Measurements from ENCODE around the gene WRAP53.

WRAP53 gene

DNA sequence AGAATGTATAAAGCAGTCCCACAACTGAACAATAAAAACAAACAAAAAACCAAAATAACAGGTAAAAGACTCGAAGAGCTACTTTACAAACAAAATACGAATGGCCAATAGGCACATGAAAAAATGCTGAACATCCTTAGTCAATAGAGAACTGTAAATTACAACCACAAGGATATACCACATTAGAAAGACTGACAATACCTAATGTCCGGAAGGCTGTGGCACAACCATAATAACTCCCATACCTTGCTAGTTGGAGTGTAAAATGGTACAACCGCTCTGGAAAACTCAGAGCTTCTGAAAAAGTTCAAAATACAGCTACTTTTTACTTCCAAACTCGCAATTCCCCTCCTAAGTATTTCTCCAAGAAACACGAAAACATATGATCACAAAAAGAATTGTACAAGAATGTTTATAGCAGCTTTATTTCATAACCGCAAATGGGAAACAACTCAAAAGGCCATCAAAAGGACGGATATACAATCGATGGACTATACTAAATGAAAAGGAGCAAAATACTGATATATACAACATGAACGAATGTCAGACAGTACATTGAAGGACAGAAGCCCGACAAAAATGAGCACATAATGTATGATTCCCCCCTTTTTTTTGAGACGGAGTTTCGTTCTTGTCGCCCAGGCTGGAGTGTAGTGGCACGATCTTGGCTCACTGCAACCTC lies 3.3 kb upstream of the WRAP53 start:
- no peak for DNase-seq (ENCODE audit: low read depth)

DNA sequence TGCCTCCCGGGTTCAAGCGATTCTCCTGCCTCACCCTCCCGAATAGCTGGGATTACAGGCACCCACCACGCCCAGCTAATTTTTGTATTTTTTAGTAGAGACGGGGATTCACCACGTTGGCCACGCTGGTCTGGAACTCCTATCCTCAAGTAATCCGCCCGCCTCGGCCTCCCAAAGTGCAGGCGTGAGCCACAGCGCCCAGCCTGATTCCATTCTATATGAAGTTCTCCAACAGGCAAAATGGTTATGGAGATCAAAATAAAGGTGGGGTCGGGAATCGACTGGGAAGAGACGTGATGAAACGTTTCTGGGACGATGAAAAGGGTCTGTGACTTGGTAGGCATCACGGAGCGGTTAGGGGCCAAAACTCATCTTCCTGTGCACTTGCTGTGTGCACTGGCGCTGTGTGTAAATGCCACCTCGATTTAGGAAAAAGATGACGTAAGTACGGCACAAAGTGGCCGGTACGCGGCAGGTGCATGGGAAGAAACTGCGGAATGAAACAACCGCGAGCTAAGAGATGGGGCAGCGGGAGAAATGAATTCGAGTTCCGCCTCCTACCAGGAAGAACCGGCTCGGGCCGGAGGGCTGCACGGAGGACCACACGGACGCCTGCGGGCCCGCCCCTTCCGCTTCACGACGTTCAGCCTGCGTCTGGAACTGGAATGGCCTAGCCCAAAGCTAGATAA lies 2.6 kb upstream of the WRAP53 start:
- peak; percentile 64 for DNase-seq (ENCODE audit: low read depth)

DNA sequence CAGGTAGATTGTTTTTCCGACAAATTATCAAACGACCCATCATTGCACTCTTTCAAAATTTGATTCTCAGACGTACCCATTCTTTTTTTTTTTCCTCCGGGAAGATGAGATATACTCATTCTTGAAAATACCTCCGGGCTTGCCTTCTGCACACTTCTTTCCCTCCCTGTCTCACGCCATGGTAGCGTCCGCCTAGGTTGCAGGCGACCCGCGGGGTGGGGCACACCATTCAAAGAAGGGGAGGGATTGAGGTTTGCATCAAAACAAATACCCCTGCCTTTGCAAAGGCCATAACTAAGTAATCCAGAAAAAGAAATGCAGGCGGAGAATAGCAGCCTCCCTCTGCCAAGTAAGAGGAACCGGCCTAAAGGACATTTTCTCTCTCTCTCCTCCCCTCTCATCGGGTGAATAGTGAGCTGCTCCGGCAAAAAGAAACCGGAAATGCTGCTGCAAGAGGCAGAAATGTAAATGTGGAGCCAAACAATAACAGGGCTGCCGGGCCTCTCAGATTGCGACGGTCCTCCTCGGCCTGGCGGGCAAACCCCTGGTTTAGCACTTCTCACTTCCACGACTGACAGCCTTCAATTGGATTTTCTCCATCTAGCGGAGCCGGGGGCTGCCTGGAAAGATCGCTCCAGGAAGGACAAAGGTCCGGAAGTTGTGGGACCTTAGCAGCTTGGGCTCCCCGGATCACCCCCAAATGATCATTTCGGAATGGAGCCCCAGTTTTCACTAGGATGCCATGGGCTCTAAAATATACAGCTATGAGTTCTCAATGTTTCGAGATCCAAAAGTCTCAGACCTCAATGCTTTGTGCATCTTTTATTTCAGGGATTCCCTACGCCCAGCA lies 1.8 kb upstream of the WRAP53 start:
- DNase-seq (ENCODE audit: low read depth): peak; percentile 73

DNA sequence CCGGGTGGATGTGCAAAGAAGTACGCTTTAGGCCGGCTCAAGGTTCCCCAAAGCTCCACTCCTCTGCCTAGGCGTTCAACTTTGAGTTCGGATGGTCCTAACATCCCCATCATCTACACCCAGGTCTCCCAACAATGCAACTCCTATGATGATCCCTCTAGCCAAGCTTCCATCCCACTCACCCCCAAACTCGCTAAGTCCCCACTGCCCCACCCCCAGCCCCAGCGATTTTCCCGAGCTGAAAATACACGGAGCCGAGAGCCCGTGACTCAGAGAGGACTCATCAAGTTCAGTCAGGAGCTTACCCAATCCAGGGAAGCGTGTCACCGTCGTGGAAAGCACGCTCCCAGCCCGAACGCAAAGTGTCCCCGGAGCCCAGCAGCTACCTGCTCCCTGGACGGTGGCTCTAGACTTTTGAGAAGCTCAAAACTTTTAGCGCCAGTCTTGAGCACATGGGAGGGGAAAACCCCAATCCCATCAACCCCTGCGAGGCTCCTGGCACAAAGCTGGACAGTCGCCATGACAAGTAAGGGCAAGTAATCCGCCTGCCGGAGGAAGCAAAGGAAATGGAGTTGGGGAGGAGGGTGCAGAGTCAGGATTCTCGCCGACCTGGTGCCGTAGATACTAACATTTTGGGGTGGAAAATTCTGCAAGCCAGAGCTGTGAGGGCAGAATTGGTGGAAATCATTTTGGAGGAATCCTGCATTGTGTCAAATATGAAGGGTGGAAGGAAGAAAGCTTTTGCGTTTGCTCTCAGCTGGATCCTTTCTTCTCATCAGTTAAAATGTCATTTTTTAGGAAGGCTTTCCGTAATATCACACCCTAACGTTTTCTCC lies 987 bp upstream of the WRAP53 start, which contains the start of gene TP53:
Gene TP53 (minus strand): TSS at position 419 of the 836 bp plus-strand sequence. CDS start 10,896 bp downstream, outside the sequence.
- DNase-seq (ENCODE audit: low read depth): peak; percentile 66

DNA sequence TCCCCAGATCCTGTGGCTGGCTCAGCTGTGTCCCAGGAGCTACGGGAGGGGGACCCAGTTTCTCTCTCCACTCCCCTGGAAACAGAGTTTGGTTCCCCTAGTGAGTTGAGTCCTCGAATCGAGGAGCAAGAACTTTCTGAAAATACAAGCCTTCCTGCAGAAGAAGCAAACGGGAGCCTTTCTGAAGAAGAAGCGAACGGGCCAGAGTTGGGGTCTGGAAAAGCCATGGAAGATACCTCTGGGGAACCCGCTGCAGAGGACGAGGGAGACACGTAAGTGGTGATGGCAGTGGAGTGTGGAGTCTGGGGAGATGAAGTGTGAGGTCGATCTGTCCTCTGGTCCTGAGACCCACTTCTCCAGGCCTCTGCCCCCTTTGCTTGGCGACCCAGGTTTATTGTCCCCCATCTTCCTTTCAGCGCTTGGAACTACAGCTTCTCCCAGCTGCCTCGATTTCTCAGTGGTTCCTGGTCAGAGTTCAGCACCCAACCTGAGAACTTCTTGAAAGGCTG lies 585 bp downstream of the WRAP53 start:
- no peak for DNase-seq (ENCODE audit: low read depth)

DNA sequence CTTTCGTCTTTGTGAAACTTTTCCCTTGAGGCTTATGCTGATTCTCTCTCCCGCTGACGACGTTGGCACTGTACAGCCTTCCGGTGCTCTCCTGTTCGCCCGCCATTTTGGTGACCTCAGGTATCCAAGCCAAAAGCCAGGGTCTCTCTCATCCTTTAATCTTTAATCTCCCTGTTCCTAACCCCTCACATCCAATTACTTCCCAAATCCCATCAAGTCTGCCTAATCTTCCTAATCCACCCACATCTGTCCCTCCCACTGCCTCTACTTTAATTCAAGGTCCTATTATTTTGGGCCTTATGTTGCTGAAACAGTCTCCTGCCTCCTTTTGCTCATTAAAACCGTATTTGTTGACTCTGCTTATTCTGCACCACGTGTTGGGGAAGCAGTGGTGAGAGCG lies 7.3 kb downstream of the WRAP53 start:
- DNase-seq (ENCODE audit: low read depth): no peak

DNA sequence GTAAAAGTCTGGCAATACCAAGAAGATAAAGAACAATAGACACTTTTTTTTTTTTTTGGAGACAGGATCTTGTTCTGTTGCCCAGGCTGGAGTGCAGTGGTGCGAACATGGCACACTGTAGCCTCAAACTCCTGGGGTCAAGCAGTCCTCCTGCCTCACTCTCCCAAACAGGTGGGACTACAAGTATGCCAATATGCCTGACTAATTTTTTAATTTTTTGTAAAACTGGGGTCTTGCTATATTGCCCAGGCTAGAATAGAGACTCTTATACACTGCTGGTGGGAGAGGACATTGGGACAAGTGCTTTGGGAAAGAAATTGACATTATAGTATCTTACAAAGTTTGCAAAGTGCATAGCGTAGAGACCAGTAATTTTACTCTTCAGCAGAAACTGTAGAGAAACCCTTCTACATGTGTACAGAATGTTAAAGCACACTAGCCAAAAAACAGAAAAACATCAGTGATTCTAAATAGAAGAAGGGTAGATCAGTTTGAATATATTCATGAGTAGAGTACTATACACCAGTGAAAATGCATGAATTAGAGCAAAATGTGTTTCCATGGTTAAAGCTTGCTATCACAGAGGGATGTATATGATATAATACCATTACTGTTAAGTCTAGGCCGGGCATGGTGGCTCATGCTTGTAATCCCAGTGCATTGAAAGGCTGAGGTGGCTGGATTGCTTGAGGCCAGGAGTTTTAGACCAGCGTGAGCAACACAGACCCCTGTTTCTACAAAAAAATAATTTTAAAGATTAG lies 9.7 kb downstream of the WRAP53 start:
- no peak for DNase-seq (ENCODE audit: low read depth)

DNA sequence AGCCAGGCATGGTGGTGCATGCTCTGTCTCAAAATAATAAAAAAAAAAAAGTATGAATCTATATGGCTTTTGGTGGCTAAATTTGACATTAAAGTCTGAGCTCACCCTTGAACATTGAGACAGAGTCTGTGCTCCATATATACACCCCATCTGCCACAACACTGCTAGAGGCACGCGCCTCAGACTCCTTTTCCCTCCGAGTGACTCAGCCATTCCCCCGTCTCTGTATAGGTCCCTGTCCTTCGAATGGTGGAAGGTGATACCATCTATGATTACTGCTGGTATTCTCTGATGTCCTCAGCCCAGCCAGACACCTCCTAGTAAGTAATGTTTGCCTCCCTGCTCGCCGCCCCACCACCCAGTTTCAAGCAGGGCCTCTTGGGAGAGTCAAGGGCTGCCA lies 12.2 kb downstream of the WRAP53 start:
- DNase-seq (ENCODE audit: low read depth): no peak

DNA sequence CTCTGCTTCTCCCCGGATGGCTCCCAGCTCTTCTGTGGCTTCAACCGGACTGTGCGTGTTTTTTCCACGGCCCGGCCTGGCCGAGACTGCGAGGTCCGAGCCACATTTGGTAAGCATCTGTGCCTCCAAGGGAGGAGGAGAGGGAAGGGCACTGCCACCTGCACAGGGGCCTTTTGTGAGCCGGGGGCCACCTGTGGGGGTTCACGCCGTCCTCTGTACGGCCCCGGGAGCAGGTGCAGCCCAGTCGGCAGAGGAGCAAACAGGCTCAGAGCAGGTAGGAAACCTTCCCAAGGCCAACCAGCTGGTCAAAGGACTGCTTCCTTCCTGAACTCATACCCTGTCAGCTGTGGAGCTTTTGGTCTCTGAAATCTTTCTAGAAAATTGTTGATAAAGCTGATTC lies 13.4 kb downstream of the WRAP53 start:
- no peak for DNase-seq (ENCODE audit: low read depth)

DNA sequence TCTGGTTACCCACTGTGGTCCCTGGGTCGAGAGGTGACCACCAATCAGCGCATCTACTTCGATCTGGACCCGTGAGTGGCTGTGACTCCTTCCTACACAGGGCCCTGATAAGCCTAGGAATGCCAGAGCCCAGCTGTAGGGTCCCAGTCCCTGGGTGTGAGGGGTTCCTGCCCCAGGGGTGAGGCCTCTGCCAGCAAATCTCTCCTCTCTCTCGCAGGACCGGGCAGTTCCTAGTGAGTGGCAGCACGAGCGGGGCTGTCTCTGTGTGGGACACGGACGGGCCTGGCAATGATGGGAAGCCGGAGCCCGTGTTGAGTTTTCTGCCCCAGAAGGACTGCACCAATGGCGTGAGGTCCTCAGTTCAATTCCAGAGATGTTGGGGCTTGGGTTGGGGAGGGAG lies 14.5 kb downstream of the WRAP53 start:
- DNase-seq (ENCODE audit: low read depth): no peak

DNA sequence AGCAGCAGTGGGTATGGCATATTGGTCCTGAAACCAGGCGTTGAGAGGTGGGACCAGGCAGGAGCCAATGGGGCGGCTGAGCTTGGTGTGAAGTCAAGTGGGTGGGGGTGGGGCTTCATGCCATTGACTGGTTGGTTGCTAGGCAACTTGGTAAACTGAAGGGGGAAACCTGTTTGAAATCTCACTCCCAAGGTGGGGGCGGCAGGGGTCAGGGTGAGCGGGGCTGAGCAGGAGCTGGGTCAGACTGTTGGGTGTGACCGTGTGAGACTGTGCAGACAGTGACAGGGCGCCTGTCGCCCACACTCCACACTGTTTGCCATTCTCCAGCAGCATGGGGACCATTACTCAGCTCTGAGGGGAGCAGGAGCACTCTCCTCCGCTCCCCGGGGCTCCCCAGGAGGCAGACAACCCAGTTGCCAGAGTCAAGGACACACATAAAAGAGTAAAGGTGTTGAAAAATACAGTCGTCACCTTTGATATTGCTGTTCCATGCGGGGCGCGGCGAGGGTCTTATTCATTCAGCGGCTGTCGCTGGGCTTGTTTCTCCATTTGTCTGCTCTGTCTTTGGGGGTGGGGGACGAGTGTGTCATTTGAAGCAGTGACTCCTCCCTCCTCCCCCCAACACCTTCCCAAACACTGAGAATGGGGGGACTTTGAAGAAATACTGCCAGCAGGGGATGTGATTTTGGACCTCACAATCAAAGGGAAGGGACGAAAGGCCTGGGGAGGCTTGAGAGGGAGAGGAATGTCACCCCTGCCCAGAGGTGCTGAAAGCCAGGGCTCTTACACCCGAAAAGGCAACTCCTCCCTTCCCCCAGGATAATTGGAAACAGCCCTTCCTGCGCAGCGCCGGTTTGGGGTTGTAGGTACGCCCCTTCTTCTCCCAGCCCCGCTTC lies 15.6 kb downstream of the WRAP53 start:
- DNase-seq (ENCODE audit: low read depth): no peak

DNA sequence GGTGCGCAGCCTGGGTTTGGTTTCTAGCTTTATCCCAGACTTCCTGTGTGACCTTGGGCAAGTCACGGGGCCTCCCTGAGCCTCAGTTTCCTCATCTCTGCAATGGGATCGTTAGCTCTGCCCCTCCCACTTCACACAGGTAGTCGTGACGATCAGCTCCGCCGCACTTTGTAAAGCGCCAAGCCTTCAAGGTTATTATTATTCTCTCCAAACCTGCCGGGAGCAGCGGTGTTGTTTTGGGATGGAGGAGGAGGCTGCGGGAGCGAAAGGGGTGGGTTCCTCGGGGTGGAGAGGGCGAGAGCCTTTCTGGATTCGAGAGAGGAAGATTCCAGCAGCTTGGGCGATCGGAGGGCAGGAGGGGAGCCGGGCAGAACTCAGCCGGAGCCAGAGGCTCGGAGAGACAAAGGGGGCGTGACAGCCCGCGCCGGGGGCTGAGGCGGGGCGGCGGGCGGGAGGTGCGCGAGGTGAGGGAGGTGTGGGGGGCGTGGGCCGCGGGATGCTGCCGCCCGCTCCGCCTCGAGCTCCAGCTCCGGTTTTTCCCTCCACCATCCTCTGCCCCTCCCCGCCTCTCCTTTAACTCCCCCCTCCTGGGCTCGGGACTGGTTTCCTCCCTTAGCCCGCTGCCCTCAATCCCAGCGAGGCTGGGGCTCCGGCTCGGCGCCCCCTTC lies 16.5 kb downstream of the WRAP53 start, which contains the start of gene EFNB3:
Gene EFNB3 (plus strand): TSS at position 602 of the 668 bp plus-strand sequence. CDS start 397 bp downstream, outside the sequence.
- no peak for DNase-seq (ENCODE audit: low read depth)

DNA sequence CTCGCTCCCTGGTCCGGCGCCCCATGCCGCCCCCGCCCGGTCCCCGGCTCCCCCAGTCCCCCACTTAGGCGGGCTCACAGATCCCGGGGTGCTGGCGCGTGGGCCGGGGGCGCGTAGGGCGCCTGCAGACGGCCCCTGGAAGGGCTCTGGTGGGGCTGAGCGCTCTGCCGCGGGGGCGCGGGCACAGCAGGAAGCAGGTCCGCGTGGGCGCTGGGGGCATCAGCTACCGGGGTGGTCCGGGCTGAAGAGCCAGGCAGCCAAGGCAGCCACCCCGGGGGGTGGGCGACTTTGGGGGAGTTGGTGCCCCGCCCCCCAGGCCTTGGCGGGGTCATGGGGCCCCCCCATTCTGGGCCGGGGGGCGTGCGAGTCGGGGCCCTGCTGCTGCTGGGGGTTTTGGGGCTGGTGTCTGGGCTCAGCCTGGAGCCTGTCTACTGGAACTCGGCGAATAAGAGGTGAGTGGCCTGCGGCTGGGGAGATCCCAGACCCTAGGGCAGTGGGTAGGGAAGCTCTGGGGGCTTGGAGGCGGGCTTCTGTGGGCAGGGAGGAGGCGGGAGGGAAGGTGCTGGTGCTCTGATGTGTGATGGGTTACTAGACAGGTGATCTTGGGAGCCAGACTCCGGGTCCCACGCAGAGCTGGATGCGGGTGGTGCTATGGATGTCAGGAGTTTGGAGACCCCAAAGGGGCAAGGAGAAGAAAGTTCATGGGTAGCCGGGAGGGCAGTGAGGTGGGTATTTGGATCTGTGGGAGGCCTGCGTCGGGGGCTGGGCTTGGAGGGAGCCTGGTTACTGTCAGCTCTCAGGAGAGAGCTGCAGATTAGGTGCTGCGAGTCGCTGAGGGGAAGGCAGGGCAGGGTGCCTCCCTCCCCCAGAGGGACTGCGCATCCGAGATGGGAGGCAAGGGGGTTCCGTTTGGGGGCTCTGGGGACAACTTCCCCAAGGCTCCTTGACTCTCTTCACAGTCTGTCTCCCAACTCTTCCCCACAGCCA lies 17.3 kb downstream of the WRAP53 start:
- DNase-seq (ENCODE audit: low read depth): no peak

DNA sequence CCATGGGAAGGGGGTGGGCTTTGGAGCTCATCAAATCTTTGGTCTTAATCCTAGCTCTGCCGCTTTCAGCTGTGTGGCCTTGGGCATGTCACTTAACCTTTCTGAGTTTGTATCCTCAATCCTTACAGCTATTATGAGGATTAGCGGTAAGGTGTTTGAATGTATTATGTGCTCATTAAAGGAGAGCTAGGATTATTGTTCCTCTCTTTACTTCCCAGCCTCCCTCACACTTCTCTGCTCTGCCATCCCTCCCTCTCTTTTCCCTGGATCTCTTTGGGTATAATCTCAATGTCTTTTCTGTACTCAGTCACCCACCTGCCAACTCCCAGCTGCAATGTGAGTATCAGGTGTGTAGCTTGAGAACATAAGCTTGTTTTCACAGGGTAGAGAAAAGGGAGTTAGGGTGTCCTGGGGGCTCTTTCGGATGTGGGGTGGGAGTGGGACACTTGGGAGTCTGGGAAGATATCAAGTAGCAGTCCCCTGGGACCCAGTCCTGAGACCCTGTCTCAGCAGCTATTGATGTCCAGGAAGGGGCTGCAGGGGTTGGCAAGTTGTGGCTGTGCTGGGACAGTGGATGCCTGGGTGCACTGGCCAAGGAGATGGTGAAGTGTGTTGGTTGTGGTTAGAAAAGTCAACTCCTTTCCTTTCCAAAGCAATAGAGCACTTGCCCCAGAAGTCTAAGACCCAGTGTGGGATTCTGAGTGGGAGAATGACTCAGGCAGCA lies 18.5 kb downstream of the WRAP53 start:
- DNase-seq (ENCODE audit: low read depth): no peak

DNA sequence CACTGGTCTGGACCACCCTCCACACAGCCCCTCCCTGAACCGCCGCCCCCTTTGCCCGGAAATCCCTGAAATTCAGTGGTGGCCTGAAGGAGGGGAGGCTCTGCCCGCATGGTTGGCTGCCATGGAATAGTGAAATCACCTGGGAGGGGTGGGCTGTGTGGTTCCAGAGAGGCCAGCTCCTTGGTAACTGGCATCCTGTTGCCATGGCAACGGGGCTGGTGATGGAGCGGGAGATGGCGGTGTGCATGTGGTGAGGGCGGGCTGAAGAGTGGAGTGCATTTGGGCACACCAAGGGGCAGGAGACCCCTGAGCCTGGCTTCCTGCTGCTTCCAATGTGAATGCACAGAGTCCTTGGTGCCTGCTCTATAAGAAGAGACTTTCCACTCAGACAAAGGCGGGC lies 19.2 kb downstream of the WRAP53 start:
- DNase-seq (ENCODE audit: low read depth): no peak

DNA sequence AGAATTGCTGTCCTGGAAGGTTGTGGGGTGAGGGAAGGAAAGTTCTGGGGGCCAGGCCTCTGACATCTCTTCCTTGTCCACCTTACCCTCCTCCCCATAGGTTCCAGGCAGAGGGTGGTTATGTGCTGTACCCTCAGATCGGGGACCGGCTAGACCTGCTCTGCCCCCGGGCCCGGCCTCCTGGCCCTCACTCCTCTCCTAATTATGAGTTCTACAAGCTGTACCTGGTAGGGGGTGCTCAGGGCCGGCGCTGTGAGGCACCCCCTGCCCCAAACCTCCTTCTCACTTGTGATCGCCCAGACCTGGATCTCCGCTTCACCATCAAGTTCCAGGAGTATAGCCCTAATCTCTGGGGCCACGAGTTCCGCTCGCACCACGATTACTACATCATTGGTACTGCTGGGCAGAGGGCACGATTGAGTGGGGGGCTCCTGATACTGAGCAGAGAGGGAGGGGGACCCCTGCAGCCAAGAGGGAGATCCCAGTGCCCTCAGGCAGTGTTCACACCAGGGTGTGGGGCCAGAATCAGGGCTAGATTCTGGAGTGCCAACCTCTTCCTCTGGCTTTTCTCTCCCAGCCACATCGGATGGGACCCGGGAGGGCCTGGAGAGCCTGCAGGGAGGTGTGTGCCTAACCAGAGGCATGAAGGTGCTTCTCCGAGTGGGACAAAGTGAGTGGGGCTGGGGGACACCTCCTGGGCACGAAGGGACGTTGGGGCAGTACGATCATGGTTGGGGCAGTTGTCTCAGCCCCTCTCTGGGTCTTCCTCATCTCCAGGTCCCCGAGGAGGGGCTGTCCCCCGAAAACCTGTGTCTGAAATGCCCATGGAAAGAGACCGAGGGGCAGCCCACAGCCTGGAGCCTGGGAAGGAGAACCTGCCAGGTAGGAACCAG lies 19.8 kb downstream of the WRAP53 start:
- no peak for DNase-seq (ENCODE audit: low read depth)

All from HS-27A (cell line).